HepG2 (cell line): ENCODE data around the gene TRAF3. TPM values are rescaled to one million over a fixed set of nuclear protein-coding genes. Genes with fewer than 3 reads are reported as not detected.

ENCODE experiments used
- AHDC1 ChIP-seq: sonication (generic); formaldehyde crosslinking; IDR thresholded peaks from 2 replicates; pipeline ENCODE4 v1.5.1; 2020; ENCODE audit warnings: mild to moderate bottlenecking, missing genetic modification reagents, borderline replicate concordance
- CTCF ChIP-seq: sonication (generic); formaldehyde crosslinking; IDR thresholded peaks from 2 replicates; pipeline ENCODE4 v1.5.0; 2020; ENCODE audit warnings: mild to moderate bottlenecking, missing genetic modification reagents, moderate library complexity
- DR1 ChIP-seq: sonication (generic); formaldehyde crosslinking; IDR thresholded peaks from 2 replicates; pipeline ENCODE4 v1.8.0; 2021; ENCODE audit warnings: mild to moderate bottlenecking, missing genetic modification reagents, inconsistent platforms
- GPN1 ChIP-seq: sonication (generic); formaldehyde crosslinking; IDR thresholded peaks from 2 replicates; pipeline ENCODE4 v1.5.1; 2020; ENCODE audit warnings: missing genetic modification reagents, borderline replicate concordance
- HMG20A ChIP-seq: IDR thresholded peaks from 2 replicates; pipeline ENCODE4 v1.6.1; 2016; ENCODE audit warnings: borderline replicate concordance
- HMG20B ChIP-seq: conservative IDR thresholded peaks from 2 replicates; pipeline ENCODE4 v1.6.1; 2016; ENCODE audit warnings: missing genetic modification reagents, missing compliant biosample characterization
- KDM3A ChIP-seq: IDR thresholded peaks from 2 replicates; pipeline ENCODE4 v1.6.1; 2018; ENCODE audit warnings: low read depth, missing compliant biosample characterization
- KLF16 ChIP-seq, 2 experiments: sonication (generic) in 1 of 2; formaldehyde crosslinking in 1 of 2; IDR thresholded peaks; 2 replicates each; pipeline versions ENCODE4 v1.6.1 to v1.8.0; 2016 to 2023; ENCODE audit warnings: missing genetic modification reagents in 2 of 2, missing compliant biosample characterization in 1 of 2
- NPAS2 ChIP-seq: sonication (generic); formaldehyde crosslinking; IDR thresholded peaks from 2 replicates; pipeline ENCODE4 v1.8.0; 2022; ENCODE audit warnings: mild to moderate bottlenecking, missing genetic modification reagents, borderline replicate concordance
- NR2F2 ChIP-seq: IDR thresholded peaks from 2 replicates; pipeline ENCODE4 v1.6.1; 2012; ENCODE audit warnings: low read depth, inconsistent platforms, borderline replicate concordance
- RARG ChIP-seq: sonication (generic); formaldehyde crosslinking; IDR thresholded peaks from 2 replicates; pipeline ENCODE4 v1.4.0; 2020; ENCODE audit warnings: low read depth, mild to moderate bottlenecking, missing genetic modification reagents
- SRSF1 ChIP-seq: fragments of 200-400 bp; formaldehyde crosslinking; optimal IDR thresholded peaks from 2 replicates; pipeline ENCODE3; 2017; ENCODE audit warnings: mild to moderate bottlenecking, low read depth, low read length, moderate library complexity
- TBL1XR1 ChIP-seq: fragments of 150-350 bp; IDR thresholded peaks from 2 replicates; pipeline ENCODE4 v1.6.1; 2014; ENCODE audit warnings: borderline replicate concordance, low read length; ENCODE audit not compliant: partially characterized antibody
- U2AF2 ChIP-seq: fragments of 200-400 bp; formaldehyde crosslinking; IDR thresholded peaks from 2 replicates; pipeline ENCODE4 v1.6.1; 2017; ENCODE audit warnings: low read depth, mild to moderate bottlenecking, low read length
- ZMYM4 ChIP-seq: sonication (generic); formaldehyde crosslinking; IDR thresholded peaks from 2 replicates; pipeline ENCODE4 v1.8.1; 2023; ENCODE audit warnings: mild to moderate bottlenecking, missing genetic modification reagents
- ZNF143 ChIP-seq: sonication (generic); formaldehyde crosslinking; IDR thresholded peaks from 2 replicates; pipeline ENCODE4 v1.4.0; 2020; ENCODE audit warnings: missing genetic modification reagents
- ZNF275 ChIP-seq: sonication (generic); formaldehyde crosslinking; IDR thresholded peaks from 2 replicates; pipeline ENCODE4 v1.8.0; 2022; ENCODE audit warnings: missing genetic modification reagents, mild to moderate bottlenecking, inconsistent platforms, borderline replicate concordance
- ZNF33B ChIP-seq: sonication (generic); formaldehyde crosslinking; IDR thresholded peaks from 2 replicates; pipeline ENCODE4 v1.5.1; 2020; ENCODE audit warnings: mild to moderate bottlenecking, missing genetic modification reagents
- ZNF343 ChIP-seq: sonication (generic); formaldehyde crosslinking; IDR thresholded peaks from 2 replicates; pipeline ENCODE4 v1.4.0; 2020; ENCODE audit warnings: mild to moderate bottlenecking, missing genetic modification reagents
- ZNF674 ChIP-seq: sonication (generic); formaldehyde crosslinking; IDR thresholded peaks from 2 replicates; pipeline ENCODE4 v1.5.0; 2020; ENCODE audit warnings: low read depth, mild to moderate bottlenecking, missing genetic modification reagents
- ZNF740 ChIP-seq: sonication (generic); formaldehyde crosslinking; IDR thresholded peaks from 2 replicates; pipeline ENCODE4 v1.4.0; 2020; ENCODE audit warnings: missing genetic modification reagents
- ZNF790 ChIP-seq: sonication (generic); formaldehyde crosslinking; IDR thresholded peaks from 2 replicates; pipeline ENCODE4 v1.8.0; 2022; ENCODE audit warnings: missing genetic modification reagents, mild to moderate bottlenecking, borderline replicate concordance
- polyA plus RNA-seq, 8 experiments: library from polyadenylated mRNA; depleted of rRNA in 3 of 8; stranded (reverse) in 7 of 8; unstranded in 1 of 8; fragments of >200 nt; fragmentation: Illumina TruSeq in 4 of 8; extraction: Trizol in 4 of 8; gene quantifications; 2 replicates each; pipeline versions ENCODE4 v1.2.1 to v1.2.3, GENCODE V29; 2011 to 2016; ENCODE audit warnings: low read depth in 4 of 8, missing spikeins in 1 of 8, mixed read lengths in 1 of 8; ENCODE audit not compliant: insufficient read depth in 1 of 8
- total RNA-seq, 5 experiments: library from RNA; depleted of rRNA; stranded (reverse); fragments of >200 nt; fragmentation: Illumina TruSeq; extraction: Trizol; gene quantifications; 2 replicates each; pipeline ENCODE4 v1.2.3, GENCODE V29; 2016; ENCODE audit warnings: low read depth in 1 of 5

The TRAF3 gene
- total and polyA plus RNA-seq, 2 of the 13 experiments (the other 11 are each of a cell fraction or from before 2014, with no cell fraction given): 6.9 to 12.2 TPM

GRCh38 chr14:102873546-102874061, 96.4 kb downstream of the TRAF3 start (continued):
- TF ChIP-seq CTCF (CRISPR knock-in tag): no peak
- no peak for TF ChIP-seq NPAS2 (CRISPR knock-in tag)
- no peak for TF ChIP-seq ZNF674
- no peak for TF ChIP-seq U2AF2
- peak; percentile 97 for TF ChIP-seq HMG20A (CRISPR knock-in tag)
- TF ChIP-seq AHDC1: peak; percentile 58; the same call in 1 of the 2 replicates
- TF ChIP-seq RARG (CRISPR knock-in tag): no peak
- TF ChIP-seq KDM3A: 0 out of 2 replicates have a peak, but pooled peaks have one; percentile 39
- no peak for TF ChIP-seq ZNF33B (CRISPR knock-in tag)
- no peak for TF ChIP-seq ZNF143 (CRISPR knock-in tag)
- TF ChIP-seq HMG20B (CRISPR knock-in tag): no peak
- no peak for TF ChIP-seq ZNF740 (CRISPR knock-in tag)
- TF ChIP-seq ZMYM4 (CRISPR knock-in tag): peak; percentile 19; the same call in 1 of the 2 replicates
- no peak for TF ChIP-seq ZNF275 (CRISPR knock-in tag)
- peak in 1 of 2 experiments; percentile 78; a peak in 1 of 4 replicates for TF ChIP-seq KLF16 (CRISPR knock-in tag; IDR thresholded peaks at IDR 0.05)
- TF ChIP-seq NR2F2: peak; percentile 99
- peak; percentile 90 for TF ChIP-seq TBL1XR1
- no peak for TF ChIP-seq SRSF1
- TF ChIP-seq ZNF343 (CRISPR knock-in tag): no peak
- no peak for TF ChIP-seq DR1
- TF ChIP-seq ZNF790 (CRISPR knock-in tag): no peak
- TF ChIP-seq GPN1 (CRISPR knock-in tag): no peak
